Measurements from ENCODE around the gene C1orf167.

DNA sequence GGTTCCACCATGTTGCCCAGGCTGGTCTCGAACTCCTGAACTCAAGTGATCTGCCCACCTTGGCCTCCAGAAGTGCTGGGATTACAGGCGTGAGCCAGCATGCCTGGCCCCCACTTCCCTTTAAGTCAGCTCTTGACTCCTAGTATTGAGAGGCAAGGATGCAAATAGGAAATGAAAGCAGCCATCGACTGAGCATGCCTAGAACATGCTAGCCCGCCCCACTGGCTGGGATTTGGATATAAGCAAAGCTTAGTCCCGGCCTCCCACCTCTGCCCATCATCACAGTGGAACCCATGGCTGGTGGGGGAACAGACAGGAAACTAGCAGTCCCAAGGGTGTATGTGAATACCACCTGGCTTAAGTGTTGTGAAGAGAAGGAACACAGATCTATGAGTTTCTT is 10.5 kb downstream of the C1orf167 start:
- TF ChIP-seq EZH2 (IDR thresholded peaks at IDR 0.05; ENCODE audit: borderline replicate concordance, low read length) = no peak
- TF ChIP-seq, protein P1, sequence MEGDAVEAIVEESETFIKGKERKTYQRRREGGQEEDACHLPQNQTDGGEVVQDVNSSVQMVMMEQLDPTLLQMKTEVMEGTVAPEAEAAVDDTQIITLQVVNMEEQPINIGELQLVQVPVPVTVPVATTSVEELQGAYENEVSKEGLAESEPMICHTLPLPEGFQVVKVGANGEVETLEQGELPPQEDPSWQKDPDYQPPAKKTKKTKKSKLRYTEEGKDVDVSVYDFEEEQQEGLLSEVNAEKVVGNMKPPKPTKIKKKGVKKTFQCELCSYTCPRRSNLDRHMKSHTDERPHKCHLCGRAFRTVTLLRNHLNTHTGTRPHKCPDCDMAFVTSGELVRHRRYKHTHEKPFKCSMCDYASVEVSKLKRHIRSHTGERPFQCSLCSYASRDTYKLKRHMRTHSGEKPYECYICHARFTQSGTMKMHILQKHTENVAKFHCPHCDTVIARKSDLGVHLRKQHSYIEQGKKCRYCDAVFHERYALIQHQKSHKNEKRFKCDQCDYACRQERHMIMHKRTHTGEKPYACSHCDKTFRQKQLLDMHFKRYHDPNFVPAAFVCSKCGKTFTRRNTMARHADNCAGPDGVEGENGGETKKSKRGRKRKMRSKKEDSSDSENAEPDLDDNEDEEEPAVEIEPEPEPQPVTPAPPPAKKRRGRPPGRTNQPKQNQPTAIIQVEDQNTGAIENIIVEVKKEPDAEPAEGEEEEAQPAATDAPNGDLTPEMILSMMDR (IDR thresholded peaks at IDR 0.05; ENCODE audit: low read length) = no peak
